ENCODE measurements around the gene STX2. TPM values are rescaled to one million over a fixed set of nuclear protein-coding genes. Genes with fewer than 3 reads are reported as not detected.

The STX2 gene
- total and polyA plus RNA-seq, 10 of the 15 experiments (the other 5 are each of a cell fraction or from before 2014, with no cell fraction given): 6.0 to 22.2 (median 10.0) TPM

DNA sequence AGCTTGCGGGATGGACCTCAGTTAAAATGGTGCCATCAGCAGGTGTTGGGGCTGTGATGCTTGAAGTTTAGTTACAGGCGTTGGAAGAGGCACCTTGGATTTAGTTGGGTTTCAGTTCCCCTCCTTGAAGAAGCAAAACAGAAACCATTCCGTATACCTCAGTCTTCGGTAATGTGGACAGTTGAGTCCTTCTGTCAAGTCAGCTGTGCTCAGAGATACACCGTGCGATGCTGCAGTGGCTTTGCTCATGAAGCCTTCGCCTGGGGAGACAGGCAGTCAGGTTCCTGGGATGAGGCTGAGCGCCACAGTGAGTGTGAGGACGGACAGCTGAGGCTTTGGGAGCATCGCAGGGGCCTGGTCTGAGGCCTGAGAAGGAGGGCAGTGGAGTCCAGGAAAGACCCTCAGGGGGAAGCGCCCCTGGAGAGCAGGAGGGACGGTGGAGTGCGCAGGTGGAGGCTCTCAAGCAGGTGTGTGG lies 40.2 kb upstream of the STX2 start (continued):
- TF ChIP-seq, protein P1, sequence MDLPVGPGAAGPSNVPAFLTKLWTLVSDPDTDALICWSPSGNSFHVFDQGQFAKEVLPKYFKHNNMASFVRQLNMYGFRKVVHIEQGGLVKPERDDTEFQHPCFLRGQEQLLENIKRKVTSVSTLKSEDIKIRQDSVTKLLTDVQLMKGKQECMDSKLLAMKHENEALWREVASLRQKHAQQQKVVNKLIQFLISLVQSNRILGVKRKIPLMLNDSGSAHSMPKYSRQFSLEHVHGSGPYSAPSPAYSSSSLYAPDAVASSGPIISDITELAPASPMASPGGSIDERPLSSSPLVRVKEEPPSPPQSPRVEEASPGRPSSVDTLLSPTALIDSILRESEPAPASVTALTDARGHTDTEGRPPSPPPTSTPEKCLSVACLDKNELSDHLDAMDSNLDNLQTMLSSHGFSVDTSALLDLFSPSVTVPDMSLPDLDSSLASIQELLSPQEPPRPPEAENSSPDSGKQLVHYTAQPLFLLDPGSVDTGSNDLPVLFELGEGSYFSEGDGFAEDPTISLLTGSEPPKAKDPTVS (IDR thresholded peaks at IDR 0.05; ENCODE audit: low read depth, low read length): no peak
- TF ChIP-seq PAX8 (IDR thresholded peaks at IDR 0.05) (no peak), ATF7 (IDR thresholded peaks at IDR 0.05; ENCODE audit: low read depth) (peak; percentile 31; the same call in 1 of the 2 replicates), GABPA (IDR thresholded peaks at IDR 0.05; ENCODE audit: low read depth) (no peak), POLR2A (IDR thresholded peaks at IDR 0.05; ENCODE audit: low read depth, low read length) (peak; percentile 75; the same call in 1 of the 2 replicates), PAX5 (IDR thresholded peaks at IDR 0.05; ENCODE audit: borderline replicate concordance, low read depth, low read length) (peak; percentile 56; the same call in 1 of the 2 replicates), SIX5 (IDR thresholded peaks at IDR 0.05; ENCODE audit: low read depth, low read length, severe bottlenecking) (no peak), PML (IDR thresholded peaks at IDR 0.05; ENCODE audit: low read length) (0 out of 2 replicates have a peak, but pooled peaks have one; percentile 14), NFYB (IDR thresholded peaks at IDR 0.05; ENCODE audit: insufficient read depth, low read depth, low read length) (no peak), SMARCA5 (IDR thresholded peaks at IDR 0.05) (no peak), SUZ12 (IDR thresholded peaks at IDR 0.05; ENCODE audit: unreplicated experiment) (no peak), RB1 (IDR thresholded peaks at IDR 0.05; ENCODE audit: borderline replicate concordance) (no peak), ZBED1 (IDR thresholded peaks at IDR 0.05; ENCODE audit: borderline replicate concordance) (no peak; the same call in 1 of the 2 replicates), CBX3 (IDR thresholded peaks at IDR 0.05; ENCODE audit: borderline replicate concordance, low read depth) (no peak), CHD1 (IDR thresholded peaks at IDR 0.05; ENCODE audit: low read depth, low read length) (no peak), YY1 (IDR thresholded peaks at IDR 0.05; ENCODE audit: low read depth, low read length) (peak; percentile 78), EGR1 (IDR thresholded peaks at IDR 0.05; ENCODE audit: borderline replicate concordance in 1 of 2, low read depth in 2 of 2, low read length in 2 of 2) (no peak), ZSCAN29 (IDR thresholded peaks at IDR 0.05) (no peak)
- TF ChIP-seq, protein P2, sequence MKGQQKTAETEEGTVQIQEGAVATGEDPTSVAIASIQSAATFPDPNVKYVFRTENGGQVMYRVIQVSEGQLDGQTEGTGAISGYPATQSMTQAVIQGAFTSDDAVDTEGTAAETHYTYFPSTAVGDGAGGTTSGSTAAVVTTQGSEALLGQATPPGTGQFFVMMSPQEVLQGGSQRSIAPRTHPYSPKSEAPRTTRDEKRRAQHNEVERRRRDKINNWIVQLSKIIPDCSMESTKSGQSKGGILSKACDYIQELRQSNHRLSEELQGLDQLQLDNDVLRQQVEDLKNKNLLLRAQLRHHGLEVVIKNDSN (IDR thresholded peaks at IDR 0.05; ENCODE audit: borderline replicate concordance, extremely low read length, insufficient read depth, low read depth, low read length): no peak
- TF ChIP-seq, protein P3, sequence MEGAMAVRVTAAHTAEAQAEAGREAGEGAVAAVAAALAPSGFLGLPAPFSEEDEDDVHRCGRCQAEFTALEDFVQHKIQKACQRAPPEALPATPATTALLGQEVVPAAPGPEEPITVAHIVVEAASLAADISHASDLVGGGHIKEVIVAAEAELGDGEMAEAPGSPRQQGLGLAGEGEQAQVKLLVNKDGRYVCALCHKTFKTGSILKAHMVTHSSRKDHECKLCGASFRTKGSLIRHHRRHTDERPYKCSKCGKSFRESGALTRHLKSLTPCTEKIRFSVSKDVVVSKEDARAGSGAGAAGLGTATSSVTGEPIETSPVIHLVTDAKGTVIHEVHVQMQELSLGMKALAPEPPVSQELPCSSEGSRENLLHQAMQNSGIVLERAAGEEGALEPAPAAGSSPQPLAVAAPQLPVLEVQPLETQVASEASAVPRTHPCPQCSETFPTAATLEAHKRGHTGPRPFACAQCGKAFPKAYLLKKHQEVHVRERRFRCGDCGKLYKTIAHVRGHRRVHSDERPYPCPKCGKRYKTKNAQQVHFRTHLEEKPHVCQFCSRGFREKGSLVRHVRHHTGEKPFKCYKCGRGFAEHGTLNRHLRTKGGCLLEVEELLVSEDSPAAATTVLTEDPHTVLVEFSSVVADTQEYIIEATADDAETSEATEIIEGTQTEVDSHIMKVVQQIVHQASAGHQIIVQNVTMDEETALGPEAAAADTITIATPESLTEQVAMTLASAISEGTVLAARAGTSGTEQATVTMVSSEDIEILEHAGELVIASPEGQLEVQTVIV (IDR thresholded peaks at IDR 0.05; ENCODE audit: borderline replicate concordance, partially characterized antibody): no peak
- TF ChIP-seq, protein P4, sequence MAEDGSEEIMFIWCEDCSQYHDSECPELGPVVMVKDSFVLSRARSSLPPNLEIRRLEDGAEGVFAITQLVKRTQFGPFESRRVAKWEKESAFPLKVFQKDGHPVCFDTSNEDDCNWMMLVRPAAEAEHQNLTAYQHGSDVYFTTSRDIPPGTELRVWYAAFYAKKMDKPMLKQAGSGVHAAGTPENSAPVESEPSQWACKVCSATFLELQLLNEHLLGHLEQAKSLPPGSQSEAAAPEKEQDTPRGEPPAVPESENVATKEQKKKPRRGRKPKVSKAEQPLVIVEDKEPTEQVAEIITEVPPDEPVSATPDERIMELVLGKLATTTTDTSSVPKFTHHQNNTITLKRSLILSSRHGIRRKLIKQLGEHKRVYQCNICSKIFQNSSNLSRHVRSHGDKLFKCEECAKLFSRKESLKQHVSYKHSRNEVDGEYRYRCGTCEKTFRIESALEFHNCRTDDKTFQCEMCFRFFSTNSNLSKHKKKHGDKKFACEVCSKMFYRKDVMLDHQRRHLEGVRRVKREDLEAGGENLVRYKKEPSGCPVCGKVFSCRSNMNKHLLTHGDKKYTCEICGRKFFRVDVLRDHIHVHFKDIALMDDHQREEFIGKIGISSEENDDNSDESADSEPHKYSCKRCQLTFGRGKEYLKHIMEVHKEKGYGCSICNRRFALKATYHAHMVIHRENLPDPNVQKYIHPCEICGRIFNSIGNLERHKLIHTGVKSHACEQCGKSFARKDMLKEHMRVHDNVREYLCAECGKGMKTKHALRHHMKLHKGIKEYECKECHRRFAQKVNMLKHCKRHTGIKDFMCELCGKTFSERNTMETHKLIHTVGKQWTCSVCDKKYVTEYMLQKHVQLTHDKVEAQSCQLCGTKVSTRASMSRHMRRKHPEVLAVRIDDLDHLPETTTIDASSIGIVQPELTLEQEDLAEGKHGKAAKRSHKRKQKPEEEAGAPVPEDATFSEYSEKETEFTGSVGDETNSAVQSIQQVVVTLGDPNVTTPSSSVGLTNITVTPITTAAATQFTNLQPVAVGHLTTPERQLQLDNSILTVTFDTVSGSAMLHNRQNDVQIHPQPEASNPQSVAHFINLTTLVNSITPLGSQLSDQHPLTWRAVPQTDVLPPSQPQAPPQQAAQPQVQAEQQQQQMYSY (CRISPR knock-in tag; IDR thresholded peaks at IDR 0.05): no peak
- TF ChIP-seq, protein P5, sequence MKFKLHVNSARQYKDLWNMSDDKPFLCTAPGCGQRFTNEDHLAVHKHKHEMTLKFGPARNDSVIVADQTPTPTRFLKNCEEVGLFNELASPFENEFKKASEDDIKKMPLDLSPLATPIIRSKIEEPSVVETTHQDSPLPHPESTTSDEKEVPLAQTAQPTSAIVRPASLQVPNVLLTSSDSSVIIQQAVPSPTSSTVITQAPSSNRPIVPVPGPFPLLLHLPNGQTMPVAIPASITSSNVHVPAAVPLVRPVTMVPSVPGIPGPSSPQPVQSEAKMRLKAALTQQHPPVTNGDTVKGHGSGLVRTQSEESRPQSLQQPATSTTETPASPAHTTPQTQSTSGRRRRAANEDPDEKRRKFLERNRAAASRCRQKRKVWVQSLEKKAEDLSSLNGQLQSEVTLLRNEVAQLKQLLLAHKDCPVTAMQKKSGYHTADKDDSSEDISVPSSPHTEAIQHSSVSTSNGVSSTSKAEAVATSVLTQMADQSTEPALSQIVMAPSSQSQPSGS (IDR thresholded peaks at IDR 0.05; ENCODE audit: low read length): peak; percentile 26; the same call in 1 of the 2 replicates

Data from GM12878 (cell line).